SK-N-SH (cell line): Measurements from ENCODE around the gene UBXN10. TPM values are rescaled to one million over a fixed set of nuclear protein-coding genes. Genes with fewer than 3 reads are reported as not detected.

ENCODE experiments used
- CTCF ChIA-PET: fragments of 300-600, 350-600 bp; formaldehyde crosslinking; extraction: SDS; loops from one replicate; lab custom pipeline; 2021; lab: Yijun Ruan, JAX
- POLR2A ChIA-PET: fragments of 350-600 bp; sonication (Branson Sonifier 250); formaldehyde crosslinking; extraction: SDS; loops from one replicate; lab custom pipeline; 2020; ENCODE audit warnings: antibody characterized with exemption, inconsistent platforms; lab: Yijun Ruan, JAX
- DNase-seq: peaks from one replicate; pipeline ENCODE4 v3.0.0; 2012
- H2AFZ ChIP-seq: fragments of 200-600 bp; sonication (generic); 2 replicates; pipeline ENCODE4 v1.8.1; 2016; ENCODE audit warnings: antibody characterized with exemption, mild to moderate bottlenecking, low read depth
- H3F3A ChIP-seq: fragments of 200-600 bp; sonication (generic); replicated peaks from 2 replicates; pipeline ENCODE3; 2016; ENCODE audit warnings: antibody characterized with exemption, mild to moderate bottlenecking; ENCODE audit not compliant: insufficient read depth
- H3K27ac ChIP-seq, 2 experiments: fragments of 200-500 bp in 1 of 2; fragments of 200-600 bp in 1 of 2; sonication (Bioruptor generic) in 1 of 2; sonication (generic), shearing (Covaris generic) in 1 of 2; 2 replicates each; pipeline versions ENCODE4 v1.5.1 to v1.6.1; 2014 to 2016; ENCODE audit warnings: low read depth in 2 of 2, inconsistent platforms in 1 of 2, low read length in 1 of 2, mild to moderate bottlenecking in 1 of 2, mixed read lengths in 1 of 2
- H3K27me3 ChIP-seq: fragments of 200-600 bp; sonication (generic), shearing (Covaris generic); 2 replicates; pipeline ENCODE4 v1.6.1; 2016; ENCODE audit warnings: mixed run types; ENCODE audit not compliant: insufficient read depth
- H3K36me3 ChIP-seq, 2 experiments: fragments of 200-500 bp in 1 of 2; fragments of 200-600 bp in 1 of 2; sonication (Bioruptor generic) in 1 of 2; sonication (generic) in 1 of 2; replicated peaks in 1 of 2; 2 replicates each; pipeline versions ENCODE3 to v1.5.1; 2014 to 2016; ENCODE audit warnings: low read length in 1 of 2, mild to moderate bottlenecking in 1 of 2; ENCODE audit not compliant: insufficient read depth in 2 of 2, control insufficient read depth in 1 of 2
- H3K4me1 ChIP-seq, 2 experiments: fragments of 200-500 bp in 1 of 2; fragments of 200-600 bp in 1 of 2; sonication (Bioruptor generic) in 1 of 2; sonication (generic), shearing (Covaris generic) in 1 of 2; 2 replicates each; pipeline versions ENCODE4 v1.5.1 to v1.6.1; 2014 to 2016; ENCODE audit warnings: low read depth in 1 of 2, low read length in 1 of 2, mixed run types in 1 of 2; ENCODE audit not compliant: insufficient read depth in 2 of 2, control insufficient read depth in 1 of 2
- H3K4me2 ChIP-seq: fragments of 200-600 bp; sonication (generic), shearing (Covaris generic); 2 replicates; pipeline ENCODE4 v1.6.1; 2017; ENCODE audit warnings: mixed run types
- H3K4me3 ChIP-seq, 2 experiments: fragments of 200-500 bp in 1 of 2; fragments of 200-600 bp in 1 of 2; sonication (Bioruptor generic) in 1 of 2; sonication (generic), shearing (Covaris generic) in 1 of 2; 2 replicates each; pipeline versions ENCODE4 v1.5.1 to v1.8.1; 2014 to 2016; ENCODE audit warnings: low read depth in 2 of 2, inconsistent platforms in 1 of 2, low read length in 1 of 2, mild to moderate bottlenecking in 1 of 2, mixed read lengths in 1 of 2, moderate library complexity in 1 of 2
- H3K79me2 ChIP-seq: fragments of 200-600 bp; sonication (generic); 2 replicates; pipeline ENCODE4 v1.8.1; 2017; ENCODE audit warnings: mild to moderate bottlenecking; ENCODE audit not compliant: insufficient read depth
- H3K9ac ChIP-seq: fragments of 200-600 bp; sonication (generic); 2 replicates; pipeline ENCODE4 v1.6.1; 2017; ENCODE audit warnings: mixed run types
- H3K9me2 ChIP-seq: fragments of 200-600 bp; sonication (generic); 2 replicates; pipeline ENCODE4 v1.6.1; 2017; ENCODE audit warnings: mixed run types
- H3K9me3 ChIP-seq: fragments of 200-600 bp; sonication (generic); 2 replicates; pipeline ENCODE4 v1.6.1; 2017; ENCODE audit warnings: mixed run types, mild to moderate bottlenecking, moderate library complexity
- H4K20me1 ChIP-seq: fragments of 200-600 bp; sonication (generic); 2 replicates; pipeline ENCODE4 v1.6.1; 2017; ENCODE audit warnings: mild to moderate bottlenecking, mixed run types; ENCODE audit not compliant: insufficient read depth
- CHD2 ChIP-seq: fragments of 150-350 bp; IDR thresholded peaks from 2 replicates; pipeline ENCODE4 v1.6.1; 2018; ENCODE audit warnings: low read length; ENCODE audit not compliant: partially characterized antibody
- EP300 ChIP-seq, 2 experiments: IDR thresholded peaks; 2 replicates each; pipeline versions ENCODE4 v1.4.0 to v1.6.1; 2012; ENCODE audit warnings: borderline replicate concordance in 1 of 2, low read depth in 1 of 2, low read length in 1 of 2
- EZH2phosphoT487 ChIP-seq: fragments of 200-600 bp; sonication (generic); IDR thresholded peaks from 2 replicates; pipeline ENCODE4 v1.6.1; 2017; ENCODE audit warnings: low read depth, mixed run types, mild to moderate bottlenecking, antibody characterized with exemption, moderate library complexity, borderline replicate concordance
- FOXM1 ChIP-seq: IDR thresholded peaks from 2 replicates; pipeline ENCODE4 v1.4.0; 2012; ENCODE audit warnings: low read depth, mild to moderate bottlenecking
- GATA2 ChIP-seq: sonication (generic); formaldehyde crosslinking; IDR thresholded peaks from 2 replicates; pipeline ENCODE4 v1.5.0; 2020; ENCODE audit warnings: mild to moderate bottlenecking, missing genetic modification reagents
- MAX ChIP-seq: IDR thresholded peaks from 2 replicates; pipeline ENCODE4 v1.4.0; 2012; ENCODE audit warnings: low read depth
- NRF1 ChIP-seq: IDR thresholded peaks from 2 replicates; pipeline ENCODE4 v1.6.1; 2012; ENCODE audit warnings: low read depth, mild to moderate bottlenecking, low read length
- RCOR1 ChIP-seq: fragments of 150-350 bp; IDR thresholded peaks from 2 replicates; pipeline ENCODE4 v1.6.1; 2017; ENCODE audit warnings: antibody characterized with exemption, low read length
- RXRA ChIP-seq: IDR thresholded peaks from 2 replicates; pipeline ENCODE4 v1.4.0; 2012; ENCODE audit warnings: low read depth, mild to moderate bottlenecking, borderline replicate concordance
- SMC3 ChIP-seq: IDR thresholded peaks from 2 replicates; pipeline ENCODE4 v1.6.1; 2012; ENCODE audit warnings: low read depth, low read length, improper control_type of control experiment
- TCF12 ChIP-seq: IDR thresholded peaks from 2 replicates; pipeline ENCODE4 v1.4.0; 2012
- TEAD4 ChIP-seq: IDR thresholded peaks from 2 replicates; pipeline ENCODE4 v1.4.0; 2012; ENCODE audit warnings: mild to moderate bottlenecking, borderline replicate concordance; ENCODE audit not compliant: insufficient read depth
- USF1 ChIP-seq: IDR thresholded peaks from 2 replicates; pipeline ENCODE4 v1.4.0; 2012; ENCODE audit warnings: low read depth, borderline replicate concordance
- WGBS: methylation state at CpG from one replicate; pipeline ENCODE4 v1.1.6; 2017; ENCODE audit warnings: low lambda C conversion rate; 5-methylcytosine and 5-hydroxymethylcytosine counted together
- polyA plus RNA-seq, 3 experiments: library from polyadenylated mRNA; depleted of rRNA; stranded (reverse); fragments of >200 nt; gene quantifications; 2 replicates each; pipeline ENCODE4 v1.2.3, GENCODE V29; 2012

The UBXN10 gene
- polyA plus RNA-seq, 1 of the 3 experiments (the other 2 are of a cell fraction) = not detected

- H3K9ac ChIP-seq = no peak overlapping the region
- 25% methylated on average over 2 of the region's 2 CpGs for whole genome bisulfite sequencing
- no peak overlapping the region for H2AFZ ChIP-seq
- H3K4me3 ChIP-seq = no peak overlapping the region
- no peak overlapping the region for H3K4me2 ChIP-seq
- no peaks in the 10 kb centered on the region for H3K4me1 ChIP-seq
- DNase-seq = no peak
- H4K20me1 ChIP-seq = no peaks in the 10 kb centered on the region
- no peak overlapping the region for H3K27ac ChIP-seq
- no peaks in the 10 kb centered on the region for H3K36me3 ChIP-seq
- no peaks in the 10 kb centered on the region for H3K9me2 ChIP-seq
- H3K79me2 ChIP-seq = no peaks in the 10 kb centered on the region
- no peaks in the 10 kb centered on the region for H3K9me3 ChIP-seq
- POLR2A ChIA-PET = no interaction called here
- TF ChIP-seq MAX (no peak), SMC3 (no peak), EP300 (IDR thresholded peaks at IDR 0.05; ENCODE audit: borderline replicate concordance in 1 of 2, low read depth in 1 of 2, low read length in 1 of 2) (no peak), RXRA (no peak), GATA2 (CRISPR knock-in tag) (no peak), RCOR1 (no peak)
- H3K27me3 ChIP-seq = peaks cover 21% of the 10 kb centered on the region; the same call in 1 of the 2 replicates
- CTCF ChIA-PET = interaction anchor here (2.2 kb wide), 1 partner anchor 12 kb away, joined by 10 read pairs; no protein-coding TSS in a partner anchor
- no peaks in the 10 kb centered on the region for H3F3A ChIP-seq
Observed at GRCh38 chr1:20200966-20201365, 15.1 kb downstream of the UBXN10 start.

- ChIA-PET POLR2A (no interaction called here), CTCF (interaction anchor here (1.0 to 3.2 kb wide), 5 partner anchors 9 to 320 kb away, joined by 3 to 15 read pairs (median 4); partner anchors contain the start of gene OTUD3)
- no peaks in the 10 kb centered on the region for H4K20me1 ChIP-seq
- no peaks in the 10 kb centered on the region for H3F3A ChIP-seq
- H3K4me2 ChIP-seq = no peak overlapping the region
- no peaks in the 10 kb centered on the region for H3K36me3 ChIP-seq
- no peaks in the 10 kb centered on the region for H3K9me3 ChIP-seq
- no peaks in the 10 kb centered on the region for H3K9me2 ChIP-seq
- DNase-seq = no peak
- WGBS = 43% methylated on average over 5 of the region's 5 CpGs
- peaks cover 21% of the 10 kb centered on the region; the same call in 1 of the 2 replicates for H3K27me3 ChIP-seq
- no peak overlapping the region for H3K4me3 ChIP-seq
- no peaks in the 10 kb centered on the region for H3K4me1 ChIP-seq
- H2AFZ ChIP-seq = no peak overlapping the region
- no peak overlapping the region for H3K27ac ChIP-seq
- TF ChIP-seq RCOR1 (no peak), CHD2 (no peak), FOXM1 (no peak)
- H3K79me2 ChIP-seq = no peaks in the 10 kb centered on the region
- H3K9ac ChIP-seq = no peak overlapping the region
Observed at GRCh38 chr1:20202166-20202565, 16.3 kb downstream of the UBXN10 start.

GRCh38 chr1:20207546-20207945 is 21.6 kb downstream of the UBXN10 start:
- Histone ChIP-seq H3K27ac (no peak overlapping the region), H3K27me3 (peaks cover 3% of the 10 kb centered on the region; the same call in 1 of the 2 replicates), H3K4me1 (peaks cover 0 to 5% of the 10 kb centered on the region in 2 experiments; a peak in 1 of 4 replicates), H3K9me3 (no peaks in the 10 kb centered on the region), H2AFZ (no peak overlapping the region), H3K79me2 (no peaks in the 10 kb centered on the region)
- 70% methylated on average over 4 of the region's 4 CpGs for WGBS
- TF ChIP-seq TEAD4 (no peak), EZH2phosphoT487 (no peak), USF1 (no peak), NRF1 (no peak), TCF12 (no peak), RCOR1 (no peak), EP300 (IDR thresholded peaks at IDR 0.05; ENCODE audit: borderline replicate concordance in 1 of 2, low read depth in 1 of 2, low read length in 1 of 2) (no peak)
- TF ChIP-seq, all 33 proteins: peak for 0
- Histone ChIP-seq H3F3A (no peaks in the 10 kb centered on the region), H3K4me2 (no peak overlapping the region), H3K9me2 (no peaks in the 10 kb centered on the region), H3K36me3 (no peaks in the 10 kb centered on the region), H4K20me1 (no peaks in the 10 kb centered on the region), H3K9ac (no peak overlapping the region), H3K4me3 (no peak overlapping the region)
- no peak for DNase-seq
- ChIA-PET POLR2A (interaction anchor here (0.5 kb wide), 1 partner anchor 682 kb away, joined by 4 read pairs; no protein-coding TSS in a partner anchor), CTCF (interaction anchor here (1.0 to 16.2 kb wide), 5 partner anchors 54 to 282 kb away, joined by 3 to 286 read pairs (median 4); partner anchors contain the start of gene CAMK2N1)
